Vagina (tissue), 2 donors: Measurements from ENCODE around the gene EDC3.

Experiments
- POLR2A ChIP-seq, 2 donors: fragments of 450-650 bp; IDR thresholded peaks; one replicate each; pipeline ENCODE4 v1.6.1; 2017; ENCODE audit warnings: antibody characterized with exemption in 2 of 2, mild to moderate bottlenecking in 2 of 2, moderate library complexity in 2 of 2
- POLR2AphosphoS5 ChIP-seq, 2 donors: sonication (generic); formaldehyde crosslinking; IDR thresholded peaks; one replicate each; pipeline ENCODE4 v1.9.0; 2017; ENCODE audit warnings: antibody characterized with exemption in 2 of 2, mild to moderate bottlenecking in 2 of 2, low read depth in 1 of 2; ENCODE audit not compliant: insufficient read depth in 1 of 2
- TF ChIP-seq, protein P1 (sequence below), 3 experiments: fragments of 450-650 bp in 2 of 3; fragments of 200-600 bp in 1 of 3; sonication (generic) in 1 of 3; IDR thresholded peaks; one replicate each; pipeline ENCODE4 v1.5.1; 2017 to 2019; ENCODE audit warnings: antibody characterized with exemption in 3 of 3, mild to moderate bottlenecking in 2 of 3, moderate library complexity in 2 of 3

DNA sequence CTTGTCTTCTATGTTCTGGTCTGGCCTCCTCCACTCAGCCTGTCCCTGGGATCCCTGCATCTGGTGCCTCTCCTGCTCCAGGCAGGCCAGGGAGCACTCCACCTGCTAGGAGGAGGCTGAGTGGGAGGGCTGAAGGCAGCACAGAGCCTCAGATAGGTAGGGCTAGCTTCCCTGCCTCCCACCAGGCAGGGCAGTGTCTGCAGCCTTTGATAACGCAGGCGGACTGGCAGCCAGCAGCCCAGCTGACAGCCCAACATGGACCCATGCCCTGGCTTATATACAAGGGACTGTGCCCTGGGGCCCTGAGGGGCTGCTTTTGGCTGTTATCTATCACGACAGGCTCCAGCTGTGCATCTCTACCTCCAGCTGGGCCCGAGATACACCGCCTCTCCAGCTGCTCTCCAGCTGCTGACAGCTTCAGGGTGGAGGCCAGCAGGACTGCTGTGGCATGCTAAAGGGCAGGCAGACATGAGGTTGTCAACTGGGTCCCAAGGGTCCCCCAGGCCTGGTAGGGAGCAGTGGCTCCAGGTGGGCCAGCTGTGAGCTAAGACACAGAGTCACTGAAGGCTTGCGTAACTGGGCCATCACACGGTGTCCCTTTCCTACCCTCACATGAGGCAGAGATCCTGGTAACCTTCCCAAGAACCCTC lies 85.4 kb downstream of the EDC3 start:
- TF ChIP-seq, protein P1, sequence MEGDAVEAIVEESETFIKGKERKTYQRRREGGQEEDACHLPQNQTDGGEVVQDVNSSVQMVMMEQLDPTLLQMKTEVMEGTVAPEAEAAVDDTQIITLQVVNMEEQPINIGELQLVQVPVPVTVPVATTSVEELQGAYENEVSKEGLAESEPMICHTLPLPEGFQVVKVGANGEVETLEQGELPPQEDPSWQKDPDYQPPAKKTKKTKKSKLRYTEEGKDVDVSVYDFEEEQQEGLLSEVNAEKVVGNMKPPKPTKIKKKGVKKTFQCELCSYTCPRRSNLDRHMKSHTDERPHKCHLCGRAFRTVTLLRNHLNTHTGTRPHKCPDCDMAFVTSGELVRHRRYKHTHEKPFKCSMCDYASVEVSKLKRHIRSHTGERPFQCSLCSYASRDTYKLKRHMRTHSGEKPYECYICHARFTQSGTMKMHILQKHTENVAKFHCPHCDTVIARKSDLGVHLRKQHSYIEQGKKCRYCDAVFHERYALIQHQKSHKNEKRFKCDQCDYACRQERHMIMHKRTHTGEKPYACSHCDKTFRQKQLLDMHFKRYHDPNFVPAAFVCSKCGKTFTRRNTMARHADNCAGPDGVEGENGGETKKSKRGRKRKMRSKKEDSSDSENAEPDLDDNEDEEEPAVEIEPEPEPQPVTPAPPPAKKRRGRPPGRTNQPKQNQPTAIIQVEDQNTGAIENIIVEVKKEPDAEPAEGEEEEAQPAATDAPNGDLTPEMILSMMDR (IDR thresholded peaks at IDR 0.05), result no peak
- TF ChIP-seq POLR2AphosphoS5 (IDR thresholded peaks at IDR 0.05; ENCODE audit: insufficient read depth in 1 of 2, low read depth in 1 of 2), result no peak
- TF ChIP-seq POLR2A (IDR thresholded peaks at IDR 0.05), result no peak
